Measurements from ENCODE around the gene IDI1.

The IDI1 gene

GRCh38 chr10:1086787-1087186, 37.9 kb upstream of the IDI1 start:
- H3K79me2 ChIP-seq (ENCODE audit: low read length) = no peaks in the 10 kb centered on the region
- H3K27ac ChIP-seq (ENCODE audit: low read length) = no peak overlapping the region
- H3K9me3 ChIP-seq (ENCODE audit: insufficient read depth, low read length) = no peaks in the 10 kb centered on the region
- H3K27me3 ChIP-seq (ENCODE audit: low read depth, low read length) = no peaks in the 10 kb centered on the region
- H3K4me2 ChIP-seq (ENCODE audit: low read length) = no peak overlapping the region
- H3K9ac ChIP-seq (ENCODE audit: low read length) = no peak overlapping the region
- H4K20me1 ChIP-seq (ENCODE audit: insufficient read depth, low read length) = no peaks in the 10 kb centered on the region
- H2AFZ ChIP-seq (ENCODE audit: low read depth, low read length) = no peak overlapping the region
- H3K4me1 ChIP-seq (ENCODE audit: low read length) = no peaks in the 10 kb centered on the region
- TF ChIP-seq EZH2phosphoT487 (IDR thresholded peaks at IDR 0.05; ENCODE audit: low read depth) (no peak), CTCF (IDR thresholded peaks at IDR 0.05; ENCODE audit: low read depth, low read length) (no peak)
- no peak overlapping the region for H3K4me3 ChIP-seq (ENCODE audit: low read length)
- peaks cover 5% of the 10 kb centered on the region for H3K36me3 ChIP-seq (replicated peaks; ENCODE audit: low read depth, low read length)

- no peak overlapping the region for H3K9ac ChIP-seq (ENCODE audit: low read length)
- H3K27me3 ChIP-seq (ENCODE audit: low read depth, low read length) = no peaks in the 10 kb centered on the region
- H3K79me2 ChIP-seq (ENCODE audit: low read length) = no peaks in the 10 kb centered on the region
- H3K4me2 ChIP-seq (ENCODE audit: low read length) = no peak overlapping the region
- H3K27ac ChIP-seq (ENCODE audit: low read length) = no peak overlapping the region
- H3K4me3 ChIP-seq (ENCODE audit: low read length) = no peak overlapping the region
- H3K9me3 ChIP-seq (ENCODE audit: insufficient read depth, low read length) = no peaks in the 10 kb centered on the region
- H3K36me3 ChIP-seq (replicated peaks; ENCODE audit: low read depth, low read length) = peaks cover 5% of the 10 kb centered on the region
- H4K20me1 ChIP-seq (ENCODE audit: insufficient read depth, low read length) = no peaks in the 10 kb centered on the region
- no peak overlapping the region for H2AFZ ChIP-seq (ENCODE audit: low read depth, low read length)
- TF ChIP-seq EZH2phosphoT487 (IDR thresholded peaks at IDR 0.05; ENCODE audit: low read depth) = no peak
- no peak for TF ChIP-seq CTCF (IDR thresholded peaks at IDR 0.05; ENCODE audit: low read depth, low read length)
- no peaks in the 10 kb centered on the region for H3K4me1 ChIP-seq (ENCODE audit: low read length)
Observed at GRCh38 chr10:1085258-1085657, 36.3 kb upstream of the IDI1 start.

- Histone ChIP-seq H3K4me1 (ENCODE audit: low read length) (no peaks in the 10 kb centered on the region), H3K27ac (ENCODE audit: low read length) (no peak overlapping the region), H3K4me3 (ENCODE audit: low read length) (no peak overlapping the region), H3K27me3 (ENCODE audit: low read depth, low read length) (no peaks in the 10 kb centered on the region), H4K20me1 (ENCODE audit: insufficient read depth, low read length) (no peaks in the 10 kb centered on the region), H3K36me3 (replicated peaks; ENCODE audit: low read depth, low read length) (peaks cover 5% of the 10 kb centered on the region), H3K9ac (ENCODE audit: low read length) (no peak overlapping the region), H3K9me3 (ENCODE audit: insufficient read depth, low read length) (no peaks in the 10 kb centered on the region), H3K79me2 (ENCODE audit: low read length) (no peaks in the 10 kb centered on the region), H2AFZ (ENCODE audit: low read depth, low read length) (no peak overlapping the region), H3K4me2 (ENCODE audit: low read length) (no peak overlapping the region)
- no peak for TF ChIP-seq EZH2phosphoT487 (IDR thresholded peaks at IDR 0.05; ENCODE audit: low read depth)
- no peak for TF ChIP-seq CTCF (IDR thresholded peaks at IDR 0.05; ENCODE audit: low read depth, low read length)
Observed at GRCh38 chr10:1084011-1084950, 35.4 kb upstream of the IDI1 start.

GRCh38 chr10:1083581-1083980, 34.7 kb upstream of the IDI1 start:
- no peak overlapping the region for H3K9ac ChIP-seq (ENCODE audit: low read length)
- H2AFZ ChIP-seq (ENCODE audit: low read depth, low read length) = no peak overlapping the region
- H3K4me1 ChIP-seq (ENCODE audit: low read length) = no peaks in the 10 kb centered on the region
- TF ChIP-seq CTCF (IDR thresholded peaks at IDR 0.05; ENCODE audit: low read depth, low read length) (no peak), EZH2phosphoT487 (IDR thresholded peaks at IDR 0.05; ENCODE audit: low read depth) (no peak)
- no peaks in the 10 kb centered on the region for H4K20me1 ChIP-seq (ENCODE audit: insufficient read depth, low read length)
- no peaks in the 10 kb centered on the region for H3K9me3 ChIP-seq (ENCODE audit: insufficient read depth, low read length)
- H3K79me2 ChIP-seq (ENCODE audit: low read length) = no peaks in the 10 kb centered on the region
- H3K27ac ChIP-seq (ENCODE audit: low read length) = no peak overlapping the region
- peaks cover 5% of the 10 kb centered on the region for H3K36me3 ChIP-seq (replicated peaks; ENCODE audit: low read depth, low read length)
- H3K27me3 ChIP-seq (ENCODE audit: low read depth, low read length) = no peaks in the 10 kb centered on the region
- no peak overlapping the region for H3K4me2 ChIP-seq (ENCODE audit: low read length)
- H3K4me3 ChIP-seq (ENCODE audit: low read length) = no peak overlapping the region
